Activated CD4-positive, alpha-beta memory T cell treated with anti-CD3 and anti-CD28 coated beads, Interleukin-2, amount 10 ng/mL, durations not matched to agents 7 days and 5 days (primary cell): Measurements from ENCODE around the gene PSENEN. TPM values are rescaled to one million over a fixed set of nuclear protein-coding genes. Genes with fewer than 3 reads are reported as not detected.
"Not testable (repeated sequence)": the region's sequence is repeated elsewhere in the genome, so short reads cannot be mapped to it uniquely, and the experiment has no call there.

Source experiments
- CTCF ChIA-PET: fragments of 350-600 bp; sonication (Branson Sonifier 250); formaldehyde crosslinking; loops from one replicate; lab custom pipeline; 2021; ENCODE audit warnings: antibody characterized with exemption, inconsistent platforms; lab: Charles Lee
- POLR2A ChIA-PET: fragments of 350-600 bp; sonication (Branson Sonifier 250); formaldehyde crosslinking; loops from one replicate; lab custom pipeline; 2021; ENCODE audit warnings: antibody characterized with exemption; lab: Charles Lee
- DNase-seq: peaks from one replicate; pipeline ENCODE4 v3.0.0-alpha.2; 2020
- H3K27ac Mint-ChIP-seq: one replicate; pipeline ENCODE4 v1.8.0; 2021; ENCODE audit warnings: mild to moderate bottlenecking, mixed read lengths
- H3K27me3 Mint-ChIP-seq: one replicate; pipeline ENCODE4 v1.8.0; 2021; ENCODE audit warnings: mixed read lengths
- H3K36me3 Mint-ChIP-seq: one replicate; pipeline ENCODE4 v1.8.0; 2021; ENCODE audit warnings: low read depth, mixed read lengths
- H3K4me1 Mint-ChIP-seq: one replicate; pipeline ENCODE4 v1.8.0; 2021; ENCODE audit warnings: mixed read lengths
- H3K4me3 Mint-ChIP-seq: one replicate; pipeline ENCODE4 v1.8.0; 2021; ENCODE audit warnings: mild to moderate bottlenecking, mixed read lengths
- H3K9me3 Mint-ChIP-seq: one replicate; pipeline ENCODE4 v1.8.0; 2021; ENCODE audit warnings: mixed read lengths
- total RNA-seq, 2 experiments: library from RNA; stranded (reverse); gene quantifications; one replicate each; pipeline ENCODE4 v1.2.3, GENCODE V29; 2021

Gene PSENEN
- total RNA-seq, 2 experiments from 2014 or later = 48.1 to 51.3 TPM

DNA sequence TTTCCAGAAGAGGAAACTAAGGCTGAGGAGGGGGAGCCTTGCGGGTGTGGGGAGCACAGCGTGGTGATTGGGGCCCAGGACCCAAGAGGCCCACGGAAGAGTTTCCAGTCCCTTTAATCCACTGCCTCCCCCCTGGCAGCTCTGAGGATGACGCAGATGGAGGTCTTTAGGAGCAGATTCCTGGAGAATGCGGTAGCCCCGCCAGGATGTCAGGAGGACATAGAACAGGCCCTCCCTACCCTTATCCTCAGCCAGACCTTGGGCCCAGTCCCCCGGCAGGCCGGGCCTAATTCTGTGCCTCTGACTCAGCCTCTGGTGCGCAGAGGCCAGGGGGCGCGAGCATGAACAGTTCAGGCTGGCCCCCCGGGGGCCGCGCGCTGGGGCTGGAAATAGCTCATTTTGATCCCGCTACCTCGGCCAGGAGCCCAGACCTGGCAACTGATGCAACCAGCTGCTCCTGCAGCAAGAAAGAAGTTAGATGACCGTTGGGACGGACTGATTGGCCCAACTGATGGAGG lies 11.8 kb downstream of the PSENEN start:
- peak overlapping the region; percentile 85 for H3K4me3 Mint-ChIP-seq
- no peaks in the 10 kb centered on the region for H3K9me3 Mint-ChIP-seq
- H3K27me3 Mint-ChIP-seq = no peaks in the 10 kb centered on the region
- peaks cover 31% of the 10 kb centered on the region for H3K36me3 Mint-ChIP-seq
- POLR2A ChIA-PET = interaction anchor here (0.9 to 2.4 kb wide), 6 partner anchors 9 to 55 kb away, joined by 3 to 11 read pairs (median 4); partner anchors contain the start of genes IGFLR1, LIN37, PSENEN and U2AF1L4
- peaks cover 38% of the 10 kb centered on the region for H3K4me1 Mint-ChIP-seq
- peak overlapping the region; percentile 89 for H3K27ac Mint-ChIP-seq
- peak; percentile 41 for DNase-seq
- CTCF ChIA-PET = interaction anchor here (0.9 to 1.6 kb wide), 3 partner anchors 9 to 174 kb away, joined by 3 to 6 read pairs (median 3); partner anchors contain the start of gene LIN37

DNA sequence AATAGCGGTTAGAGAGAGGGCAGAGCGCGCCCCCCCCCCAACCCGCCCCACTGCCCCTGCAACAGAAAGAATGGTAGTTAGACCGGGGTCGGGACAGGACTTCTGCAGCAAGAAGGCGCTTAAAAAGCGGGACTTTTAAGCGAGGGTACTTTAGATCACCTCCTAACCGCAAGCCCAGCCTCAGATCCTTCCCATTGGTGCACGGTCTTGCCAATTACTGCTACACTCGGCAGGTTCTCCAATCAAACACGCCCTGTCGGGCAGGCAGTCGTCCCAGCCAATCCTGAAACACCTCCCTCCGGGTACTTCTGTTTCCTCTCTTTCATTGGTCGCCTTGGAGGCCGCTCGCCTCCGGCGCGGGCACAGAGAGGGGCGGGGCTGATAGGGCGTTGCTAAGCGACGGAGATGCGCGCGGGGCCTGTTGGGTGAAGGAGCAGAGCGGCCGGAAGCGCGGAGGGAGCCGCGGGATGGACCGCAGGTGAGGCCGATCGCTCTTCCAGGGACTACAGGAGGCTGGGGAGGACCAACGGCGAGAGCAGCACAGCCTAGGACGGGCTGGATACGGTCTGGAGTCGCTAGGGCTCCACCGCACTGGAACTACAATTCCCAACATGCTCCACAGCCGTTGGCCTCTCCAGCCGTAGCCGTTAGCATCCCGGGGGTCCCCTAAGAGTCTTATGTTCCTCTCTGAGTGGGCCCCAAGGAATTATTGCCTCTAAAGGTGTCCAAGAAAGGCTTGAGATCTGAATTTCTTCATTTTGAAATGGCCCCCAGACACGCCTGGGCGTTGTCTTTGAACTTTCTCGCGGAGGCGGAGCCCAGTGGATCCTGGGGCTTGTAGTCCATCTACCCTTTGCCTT lies 12.5 kb downstream of the PSENEN start, which contains the start of gene PROSER3:
Gene PROSER3 (plus strand): TSS at position 428 of the 860 bp plus-strand sequence. CDS start 40 bp downstream, at position 468.
- CTCF ChIA-PET = interaction anchor here (0.9 to 1.6 kb wide), 3 partner anchors 10 to 173 kb away, joined by 3 to 6 read pairs (median 3); partner anchors contain the start of gene LIN37
- no peaks in the 10 kb centered on the region for H3K9me3 Mint-ChIP-seq
- H3K4me1 Mint-ChIP-seq = peaks cover 38% of the 10 kb centered on the region
- peaks cover 32% of the 10 kb centered on the region for H3K36me3 Mint-ChIP-seq
- H3K4me3 Mint-ChIP-seq = peak within 1 kb of the TSS; percentile 85
- peak; percentile 99 for DNase-seq
- H3K27me3 Mint-ChIP-seq = no peaks in the 10 kb centered on the region
- POLR2A ChIA-PET = interaction anchor here (0.9 to 2.4 kb wide), 8 partner anchors 10 to 56 kb away, joined by 3 to 11 read pairs (median 4); partner anchors contain the start of genes IGFLR1, LIN37, PSENEN and U2AF1L4
- H3K27ac Mint-ChIP-seq = peak within 1 kb of the TSS; percentile 89

DNA sequence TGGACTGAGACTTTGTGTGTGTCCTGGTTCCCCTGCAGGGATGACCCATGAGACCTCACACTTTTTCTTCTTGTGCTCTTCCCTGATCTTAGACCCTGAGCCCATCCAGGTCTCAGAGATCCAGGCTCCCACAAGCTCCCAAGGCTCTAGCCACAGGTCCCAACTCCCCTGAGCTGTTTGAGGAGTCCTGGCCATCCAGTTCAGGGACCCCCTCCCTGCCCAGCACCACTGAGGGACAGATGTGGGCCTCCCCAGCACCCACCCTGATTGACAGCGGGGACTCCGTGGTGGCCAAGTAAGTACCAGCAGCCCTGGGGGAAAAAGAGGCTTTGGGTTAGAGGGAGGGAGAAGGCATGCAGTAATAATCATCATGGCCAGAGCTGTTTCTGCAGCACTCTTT lies 14.2 kb downstream of the PSENEN start:
- Mint-ChIP-seq H3K36me3 (peaks cover 35% of the 10 kb centered on the region), H3K27me3 (no peaks in the 10 kb centered on the region), H3K27ac (peak overlapping the region; percentile 21), H3K9me3 (no peaks in the 10 kb centered on the region), H3K4me3 (peak overlapping the region; percentile 66), H3K4me1 (peaks cover 37% of the 10 kb centered on the region)
- ChIA-PET POLR2A (interaction anchor here (0.6 kb wide), 1 partner anchor 15 kb away, joined by 3 read pairs; no protein-coding TSS in a partner anchor), CTCF (no interaction called here)
- DNase-seq = no peak

DNA sequence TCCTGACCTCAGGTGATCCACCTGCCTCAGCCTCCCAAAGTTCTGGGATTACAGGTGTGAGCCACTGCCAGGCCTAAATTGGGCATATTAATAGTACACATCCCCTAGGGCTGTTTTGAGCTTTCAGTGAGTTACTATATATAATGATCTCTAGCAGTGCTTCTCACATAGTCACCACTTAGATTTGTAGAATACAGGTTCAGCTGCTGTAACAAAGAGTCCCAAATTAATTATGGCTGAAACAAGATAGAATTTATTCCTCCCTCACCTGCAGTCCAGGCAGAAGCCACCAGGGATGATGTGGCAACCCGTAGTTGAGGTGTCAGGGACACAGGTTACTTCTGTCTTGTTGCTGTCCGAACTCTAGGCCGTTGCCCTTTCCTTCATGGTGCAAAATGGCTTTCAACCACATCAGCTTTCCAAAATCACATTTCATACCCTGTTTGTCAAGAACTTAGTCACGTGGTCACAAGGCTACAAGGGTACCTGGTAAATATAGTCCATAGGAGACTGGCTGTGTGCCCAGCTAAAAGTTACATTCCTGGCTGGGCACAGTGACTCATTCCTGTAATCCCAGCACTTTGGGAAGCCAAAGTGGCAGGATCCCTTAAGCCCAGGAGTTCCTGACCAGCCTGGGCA lies 15.4 kb downstream of the PSENEN start:
- ChIA-PET CTCF (interaction anchor here (0.6 kb wide), 1 partner anchor 56 kb away, joined by 3 read pairs; no protein-coding TSS in a partner anchor), POLR2A (interaction anchor here (0.9 to 2.6 kb wide), 3 partner anchors 13 to 21 kb away, joined by 3 to 9 read pairs (median 3); partner anchors contain the start of genes LIN37, PSENEN and U2AF1L4)
- no peaks in the 10 kb centered on the region for H3K9me3 Mint-ChIP-seq
- no peaks in the 10 kb centered on the region for H3K27me3 Mint-ChIP-seq
- peaks cover 38% of the 10 kb centered on the region for H3K36me3 Mint-ChIP-seq
- no peak overlapping the region for H3K4me3 Mint-ChIP-seq
- H3K4me1 Mint-ChIP-seq = peaks cover 31% of the 10 kb centered on the region
- no peak for DNase-seq
- H3K27ac Mint-ChIP-seq = no peak overlapping the region

DNA sequence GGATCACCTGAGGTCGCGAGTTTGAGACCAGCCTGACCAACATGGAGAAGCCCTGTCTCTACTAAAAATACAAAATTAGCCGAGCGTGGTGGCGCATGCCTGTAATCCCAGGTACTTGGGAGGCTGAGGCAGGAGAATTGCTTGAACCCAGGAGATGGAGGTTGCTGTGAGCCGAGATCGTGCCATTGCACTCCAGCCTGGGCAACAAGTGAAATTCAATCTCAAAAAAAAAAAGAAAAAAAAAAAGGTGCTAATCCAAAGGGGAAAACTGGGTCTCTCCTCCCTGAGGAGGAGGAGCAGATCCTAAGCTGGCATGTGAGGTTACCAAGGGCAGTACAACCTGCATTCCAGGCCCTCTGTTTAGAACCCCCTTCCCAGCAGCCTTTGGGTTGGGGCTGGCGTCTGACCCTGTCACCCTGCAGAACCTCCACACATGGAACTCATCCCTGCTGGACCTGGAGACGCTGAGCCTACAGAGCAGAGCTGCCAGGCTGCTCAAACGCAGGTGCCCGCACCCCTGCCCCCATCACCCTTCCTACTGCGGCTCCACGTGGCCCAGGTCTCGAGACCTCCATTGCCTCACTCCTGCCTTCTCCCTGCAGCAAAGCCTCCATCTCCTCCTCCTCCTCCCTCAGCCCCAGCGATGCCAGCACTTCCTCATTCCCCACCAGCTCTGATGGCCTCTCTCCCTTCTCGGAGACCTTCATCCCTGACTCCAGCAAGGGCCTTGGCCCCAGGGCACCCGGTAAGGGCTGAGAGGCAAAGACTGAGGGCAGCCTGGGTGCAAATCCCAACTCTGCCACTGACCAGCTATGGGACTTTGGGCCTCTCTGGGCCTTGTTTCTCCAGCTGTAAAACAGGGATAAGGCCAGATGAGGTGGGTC lies 19.2 kb downstream of the PSENEN start:
- H3K27ac Mint-ChIP-seq = no peak overlapping the region
- POLR2A ChIA-PET = interaction anchor here (1.9 kb wide), 1 partner anchor 16 kb away, joined by 5 read pairs; the partner anchor contains the start of gene LIN37
- CTCF ChIA-PET = no interaction called here
- no peaks in the 10 kb centered on the region for H3K27me3 Mint-ChIP-seq
- peaks cover 40% of the 10 kb centered on the region for H3K36me3 Mint-ChIP-seq
- no peak overlapping the region for H3K4me3 Mint-ChIP-seq
- peaks cover 5% of the 10 kb centered on the region for H3K4me1 Mint-ChIP-seq
- DNase-seq = no peak
- no peaks in the 10 kb centered on the region for H3K9me3 Mint-ChIP-seq

DNA sequence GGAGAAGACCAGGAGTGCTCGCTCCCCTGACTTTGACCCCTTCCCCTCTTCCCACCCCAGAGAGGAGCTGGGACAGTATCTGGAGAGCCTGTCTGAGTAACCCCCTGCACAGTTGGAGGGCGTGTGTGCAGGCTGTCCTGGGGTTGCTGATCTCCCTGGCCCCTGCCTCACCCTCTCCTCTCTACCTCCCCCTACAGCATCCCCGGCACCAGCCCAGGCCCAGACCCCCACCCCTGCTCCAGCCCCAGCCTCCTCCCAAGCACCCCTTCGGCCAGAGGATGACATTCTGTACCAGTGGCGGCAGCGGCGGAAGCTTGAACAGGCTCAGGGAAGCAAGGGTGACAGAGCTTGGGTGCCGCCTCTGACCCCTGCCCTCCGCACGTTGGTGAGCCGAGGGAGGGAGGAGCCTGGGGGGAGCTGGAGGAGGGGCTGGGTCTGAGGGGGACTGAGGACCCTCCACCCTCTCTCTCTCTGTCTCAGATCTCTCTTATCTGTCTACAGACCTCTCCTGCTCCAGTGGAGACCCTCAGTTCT lies 21.2 kb downstream of the PSENEN start:
- Mint-ChIP-seq H3K4me1 (no peaks in the 10 kb centered on the region), H3K27me3 (no peaks in the 10 kb centered on the region), H3K9me3 (no peaks in the 10 kb centered on the region), H3K27ac (no peak overlapping the region), H3K4me3 (no peak overlapping the region), H3K36me3 (peaks cover 30% of the 10 kb centered on the region)
- POLR2A ChIA-PET = no interaction called here
- no peak for DNase-seq
- CTCF ChIA-PET = no interaction called here

DNA sequence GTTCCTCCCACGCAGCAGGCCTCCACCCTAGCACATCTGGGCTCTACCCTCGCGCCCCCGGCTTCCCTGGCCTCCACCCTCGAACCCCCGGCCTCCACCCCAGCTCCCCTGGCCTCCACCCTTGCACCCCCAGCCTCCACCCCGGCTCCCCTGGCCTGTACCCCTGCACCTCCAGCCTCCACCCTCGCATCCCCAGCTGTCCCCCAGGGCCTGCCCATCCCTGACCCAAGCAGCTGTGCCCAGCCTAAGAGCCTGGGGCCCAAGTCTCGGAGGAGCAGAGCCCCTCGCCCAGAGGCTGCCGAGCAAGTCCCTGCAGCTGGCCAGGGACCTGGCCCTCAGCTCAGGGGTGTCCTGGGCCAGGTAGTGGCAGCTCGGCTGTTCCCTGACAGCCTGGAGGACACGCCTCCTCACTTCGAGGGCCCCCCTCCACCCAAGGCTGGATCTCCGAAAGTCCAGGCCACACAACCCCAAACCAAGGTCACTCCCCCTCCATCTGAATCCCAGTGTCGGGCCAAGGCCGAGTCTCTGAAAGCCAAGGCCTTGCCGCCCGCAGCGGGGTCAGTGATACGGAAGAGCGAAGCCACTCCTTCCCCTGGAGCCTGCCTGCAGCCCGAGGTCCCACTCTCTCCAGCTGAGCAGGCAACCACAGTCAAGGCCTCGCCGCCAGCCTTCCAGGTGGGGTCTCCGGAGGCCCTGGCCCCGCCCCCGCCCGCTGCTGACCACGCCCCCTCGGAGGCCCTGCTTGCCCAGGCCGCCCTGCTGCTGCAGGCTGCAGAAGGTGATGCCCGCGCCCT lies 22.0 kb downstream of the PSENEN start:
- no peak overlapping the region for H3K4me3 Mint-ChIP-seq

DNA sequence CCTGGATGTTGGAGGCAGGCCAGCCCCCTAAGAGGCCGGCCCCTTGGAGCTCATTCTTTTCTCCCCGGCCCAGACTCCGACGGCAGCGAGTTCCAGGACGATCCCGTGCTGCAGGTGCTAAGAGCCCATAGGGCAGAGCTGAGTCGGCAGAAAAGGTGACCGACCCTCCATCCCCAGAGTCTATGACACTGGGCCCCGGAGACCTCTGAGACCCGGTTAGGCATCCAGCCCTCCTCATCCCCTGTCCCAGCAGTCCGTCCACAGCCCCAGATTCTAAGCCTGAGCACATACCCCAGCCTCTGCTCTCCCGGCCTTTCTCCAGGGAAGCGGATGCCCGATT lies 22.6 kb downstream of the PSENEN start:
- Mint-ChIP-seq H3K27ac (no peak overlapping the region), H3K9me3 (no peaks in the 10 kb centered on the region), H3K4me1 (no peaks in the 10 kb centered on the region), H3K36me3 (peaks cover 25% of the 10 kb centered on the region), H3K27me3 (no peaks in the 10 kb centered on the region), H3K4me3 (no peak overlapping the region)
- DNase-seq = no peak
- POLR2A ChIA-PET = no interaction called here
- CTCF ChIA-PET = no interaction called here

More for the DNA sequence above, 22.0 kb downstream of the PSENEN start:
- Mint-ChIP-seq H3K36me3 (peaks cover 25% of the 10 kb centered on the region), H3K27me3 (no peaks in the 10 kb centered on the region), H3K9me3 (no peaks in the 10 kb centered on the region), H3K4me1 (no peaks in the 10 kb centered on the region), H3K27ac (no peak overlapping the region)
- ChIA-PET POLR2A (no interaction called here), CTCF (no interaction called here)
- DNase-seq = no peak

DNA sequence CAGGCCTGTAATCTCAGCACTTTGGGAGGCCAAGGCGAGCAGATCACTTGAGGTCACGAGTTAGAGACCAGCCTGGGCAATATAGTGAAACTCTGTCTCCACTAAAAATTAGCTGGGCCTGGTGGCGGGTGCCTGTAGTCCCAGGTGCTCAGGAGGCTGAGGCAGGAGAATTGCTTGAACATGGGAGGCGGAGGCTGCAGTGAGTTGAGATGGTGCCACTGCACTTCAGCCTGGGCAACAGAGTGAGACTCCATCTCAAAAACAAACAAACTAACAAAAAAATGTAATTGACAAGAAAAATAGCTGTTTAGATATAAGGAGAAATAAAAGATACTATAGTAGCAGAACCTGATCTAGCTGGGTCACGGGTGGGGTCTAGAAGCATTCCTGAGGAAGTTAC lies 26.9 kb downstream of the PSENEN start:
- Mint-ChIP-seq H3K4me1 (peaks cover 22% of the 10 kb centered on the region), H3K36me3 (peaks cover 14% of the 10 kb centered on the region)
- CTCF ChIA-PET, H3K27ac Mint-ChIP-seq, DNase-seq, H3K27me3 Mint-ChIP-seq, H3K4me3 Mint-ChIP-seq, H3K9me3 Mint-ChIP-seq: not testable (repeated sequence)
- POLR2A ChIA-PET = interaction anchor here (0.9 to 1.5 kb wide), 2 partner anchors 17 to 96 kb away, joined by 3 to 4 read pairs; partner anchors contain the start of gene APLP1

DNA sequence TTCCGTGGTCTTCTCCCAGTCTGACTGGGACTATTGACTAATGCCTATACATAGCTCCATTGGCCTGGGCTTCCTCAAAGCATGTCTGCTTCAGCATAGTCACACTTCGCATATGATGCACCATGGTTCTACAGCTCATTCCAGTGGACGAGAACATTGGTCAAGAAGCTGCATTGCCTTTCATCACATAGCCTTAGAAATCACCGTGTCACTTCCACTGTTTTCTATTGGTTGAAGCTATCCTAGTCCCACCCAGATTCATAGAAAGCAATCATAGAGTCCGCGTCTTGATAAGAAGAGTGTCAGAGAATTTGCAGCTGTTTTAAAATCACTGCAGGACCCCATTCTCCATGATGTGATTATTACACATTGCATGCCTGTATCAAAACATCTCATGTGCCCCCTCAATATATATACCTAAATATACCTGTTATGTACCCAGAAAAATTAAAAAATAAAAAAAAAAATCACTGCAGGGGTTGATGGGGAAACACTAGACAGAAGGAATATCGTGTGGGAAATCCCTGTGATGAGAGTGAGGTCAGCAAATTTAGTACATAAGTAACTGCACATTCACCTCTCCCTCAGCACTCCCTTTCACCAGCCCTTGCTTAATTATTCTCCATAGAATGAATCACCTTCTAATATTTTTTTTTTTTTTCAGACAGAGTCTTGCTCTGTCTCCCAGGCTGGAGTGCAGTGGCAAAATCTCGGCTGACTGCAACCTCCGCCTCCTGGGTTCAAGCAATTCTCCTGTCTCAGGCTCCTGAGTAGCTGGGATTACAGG lies 27.8 kb downstream of the PSENEN start:
- Mint-ChIP-seq H3K4me3 (no peak overlapping the region), H3K36me3 (peaks cover 15% of the 10 kb centered on the region), H3K27ac (no peak overlapping the region), H3K9me3 (no peaks in the 10 kb centered on the region), H3K4me1 (peaks cover 27% of the 10 kb centered on the region), H3K27me3 (no peaks in the 10 kb centered on the region)
- DNase-seq = no peak
- ChIA-PET CTCF (no interaction called here), POLR2A (interaction anchor here (0.9 to 1.6 kb wide), 3 partner anchors 16 to 95 kb away, joined by 3 to 4 read pairs (median 4); partner anchors contain the start of genes APLP1 and HSPB6)
